ENCODE measurements around the gene CPHXL2.
A peak's percentile ranks its signal among the peaks of the same experiment; 100 is the strongest.

DNA sequence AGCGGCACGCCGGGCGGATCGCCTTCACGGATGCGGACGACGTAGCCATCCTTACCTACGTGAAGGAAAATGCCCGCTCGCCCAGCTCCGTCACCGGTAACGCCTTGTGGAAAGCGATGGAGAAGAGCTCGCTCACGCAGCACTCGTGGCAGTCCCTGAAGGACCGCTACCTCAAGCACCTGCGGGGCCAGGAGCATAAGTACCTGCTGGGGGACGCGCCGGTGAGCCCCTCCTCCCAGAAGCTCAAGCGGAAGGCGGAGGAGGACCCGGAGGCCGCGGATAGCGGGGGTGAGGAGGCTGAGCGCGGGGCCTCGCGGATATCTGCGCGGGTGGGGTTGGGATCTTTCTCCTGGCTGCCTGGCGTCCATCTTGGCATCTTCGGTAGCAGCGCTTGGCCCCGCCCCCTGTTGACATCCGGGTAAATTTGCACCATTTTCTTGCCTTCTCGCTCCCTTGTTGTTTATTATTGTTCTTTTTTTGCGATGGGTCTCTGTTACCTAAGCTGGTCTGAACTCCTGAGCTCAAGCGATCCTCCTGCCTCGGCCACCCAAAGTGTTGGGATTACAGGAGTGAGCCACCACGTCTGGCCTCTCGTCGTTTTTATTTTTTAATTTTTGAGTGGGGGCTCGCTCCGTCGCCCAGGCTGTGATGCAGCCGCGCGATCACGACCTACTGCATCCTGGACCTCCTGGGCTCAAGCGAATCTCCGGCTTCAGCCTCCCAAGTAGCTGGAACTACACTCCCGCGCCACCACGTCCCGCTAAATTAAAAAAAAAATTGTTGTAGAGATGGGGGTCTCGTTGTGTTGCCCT, 28.3 kb downstream of the CPHXL2 start:
- TF ChIP-seq, protein P1, sequence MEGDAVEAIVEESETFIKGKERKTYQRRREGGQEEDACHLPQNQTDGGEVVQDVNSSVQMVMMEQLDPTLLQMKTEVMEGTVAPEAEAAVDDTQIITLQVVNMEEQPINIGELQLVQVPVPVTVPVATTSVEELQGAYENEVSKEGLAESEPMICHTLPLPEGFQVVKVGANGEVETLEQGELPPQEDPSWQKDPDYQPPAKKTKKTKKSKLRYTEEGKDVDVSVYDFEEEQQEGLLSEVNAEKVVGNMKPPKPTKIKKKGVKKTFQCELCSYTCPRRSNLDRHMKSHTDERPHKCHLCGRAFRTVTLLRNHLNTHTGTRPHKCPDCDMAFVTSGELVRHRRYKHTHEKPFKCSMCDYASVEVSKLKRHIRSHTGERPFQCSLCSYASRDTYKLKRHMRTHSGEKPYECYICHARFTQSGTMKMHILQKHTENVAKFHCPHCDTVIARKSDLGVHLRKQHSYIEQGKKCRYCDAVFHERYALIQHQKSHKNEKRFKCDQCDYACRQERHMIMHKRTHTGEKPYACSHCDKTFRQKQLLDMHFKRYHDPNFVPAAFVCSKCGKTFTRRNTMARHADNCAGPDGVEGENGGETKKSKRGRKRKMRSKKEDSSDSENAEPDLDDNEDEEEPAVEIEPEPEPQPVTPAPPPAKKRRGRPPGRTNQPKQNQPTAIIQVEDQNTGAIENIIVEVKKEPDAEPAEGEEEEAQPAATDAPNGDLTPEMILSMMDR (IDR thresholded peaks at IDR 0.05): peak in 1 of 12 donors; percentile 17
- TF ChIP-seq POLR2A (IDR thresholded peaks at IDR 0.05): no peak
